SK-N-MC (cell line): ENCODE measurements around the gene GPC3.

Source experiments
- DNase-seq: peaks from one replicate; pipeline ENCODE4 v3.0.0-alpha.2; 2011; ENCODE audit warnings: low read depth, low spot score
- H3K27ac ChIP-seq: fragments of 200-600 bp; sonication (generic); 2 replicates; pipeline ENCODE4 v1.5.1; 2016; ENCODE audit warnings: mixed run types
- H3K36me3 ChIP-seq: fragments of 200-600 bp; sonication (generic); 2 replicates; pipeline ENCODE4 v1.6.1; 2017; ENCODE audit warnings: antibody characterized with exemption, low read length, mixed read lengths; ENCODE audit not compliant: insufficient read depth
- H3K4me3 ChIP-seq: fragments of 200-600 bp; sonication (generic); 2 replicates; pipeline ENCODE4 v1.5.1; 2016
- H3K9ac ChIP-seq: fragments of 200-600 bp; sonication (generic); 2 replicates; pipeline ENCODE4 v1.8.0; 2017; ENCODE audit warnings: mixed run types, mixed read lengths; ENCODE audit not compliant: insufficient read length
- H3K9me3 ChIP-seq: fragments of 200-600 bp; sonication (generic); 2 replicates; pipeline ENCODE4 v1.6.1; 2017; ENCODE audit warnings: low read depth, mild to moderate bottlenecking, antibody characterized with exemption, low read length, moderate library complexity, mixed read lengths
- EZH2 ChIP-seq: fragments of 200-600 bp; sonication (generic); IDR thresholded peaks from one replicate; pipeline ENCODE4 v1.6.1; 2017; ENCODE audit warnings: antibody characterized with exemption
- FOXP2 ChIP-seq: optimal IDR thresholded peaks from 2 replicates; pipeline ENCODE3; 2011; ENCODE audit warnings: mild to moderate bottlenecking, moderate library complexity; ENCODE audit not compliant: insufficient read depth; ENCODE audit errors: extremely low read length, control extremely low read depth
- POLR2AphosphoS5 ChIP-seq: IDR thresholded peaks from 2 replicates; pipeline ENCODE4 v1.6.1; 2012; ENCODE audit warnings: mild to moderate bottlenecking, low read depth, low read length, borderline replicate concordance

The GPC3 gene

DNA sequence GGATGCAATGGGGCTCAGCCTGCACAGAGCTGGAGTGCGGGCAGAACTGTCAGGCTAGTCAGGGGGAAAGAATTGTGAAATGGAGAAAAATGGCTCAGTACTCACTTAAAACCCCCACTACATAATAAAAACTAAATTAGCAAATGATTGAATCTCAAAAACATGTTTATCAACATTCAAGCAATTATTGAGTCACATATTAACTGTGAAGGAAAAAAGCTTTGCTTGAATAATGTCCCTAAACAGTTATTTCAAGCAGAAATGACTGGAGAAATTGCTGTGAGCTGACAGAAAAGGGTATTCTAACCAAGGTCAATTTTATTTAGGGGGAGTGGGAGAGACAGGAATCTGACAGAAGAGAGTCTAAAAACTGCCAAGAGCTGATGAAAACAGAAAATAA, 37.4 kb downstream of the GPC3 start:
- Histone ChIP-seq H3K9ac (no peak overlapping the region), H3K9me3 (no peaks in the 10 kb centered on the region), H3K4me3 (no peak overlapping the region), H3K36me3 (no peaks in the 10 kb centered on the region), H3K27ac (no peak overlapping the region)
- no peak for DNase-seq
- TF ChIP-seq EZH2 (no peak), POLR2AphosphoS5 (no peak), FOXP2 (no peak)

DNA sequence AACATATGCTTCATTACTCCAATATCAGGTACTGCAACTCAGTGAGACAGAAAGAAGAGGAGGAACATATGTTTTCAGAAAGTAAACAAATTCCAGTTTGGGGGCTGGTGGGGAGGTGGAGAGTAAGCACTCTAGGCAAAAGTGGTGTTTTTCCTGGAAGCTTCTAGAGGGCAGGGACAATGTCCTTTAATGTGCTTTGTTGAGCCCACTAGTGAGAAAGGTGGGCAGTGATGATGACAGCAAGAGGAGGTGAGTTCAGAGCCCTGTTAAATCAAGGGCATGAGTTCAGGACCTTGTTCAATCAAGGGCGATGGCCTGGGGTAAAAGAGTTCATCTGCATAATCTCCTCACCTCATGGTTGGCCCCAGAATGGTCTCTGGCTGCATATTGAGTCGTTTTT, 38.4 kb downstream of the GPC3 start:
- no peak for TF ChIP-seq EZH2
- no peak overlapping the region for H3K27ac ChIP-seq
- DNase-seq: no peak
- no peak overlapping the region for H3K4me3 ChIP-seq
- H3K9me3 ChIP-seq: no peaks in the 10 kb centered on the region
- no peak overlapping the region for H3K9ac ChIP-seq
- no peaks in the 10 kb centered on the region for H3K36me3 ChIP-seq

DNA sequence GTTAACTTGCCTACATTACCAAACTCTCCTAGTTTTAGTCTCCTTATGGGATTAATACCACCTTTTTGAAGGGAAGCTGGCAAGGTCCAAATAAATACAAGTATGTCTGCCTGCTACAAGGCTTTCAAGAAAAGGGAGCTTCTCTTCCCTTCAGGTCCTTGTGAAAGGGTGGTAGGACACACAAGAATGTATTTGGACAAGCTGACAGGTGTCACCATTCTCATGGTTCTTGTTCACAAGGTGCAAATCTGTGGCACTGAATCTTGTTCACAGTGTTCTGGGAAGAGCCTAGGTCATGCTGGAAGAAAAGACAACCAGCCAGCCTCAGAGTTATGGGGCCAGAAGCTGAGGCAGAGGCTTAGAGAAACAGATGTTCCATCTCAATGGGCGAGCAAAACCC, 41.9 kb downstream of the GPC3 start:
- no peak overlapping the region for H3K4me3 ChIP-seq

GRCh38 chrX:133939655-133940302, 45.6 kb downstream of the GPC3 start:
- no peak for DNase-seq
- Histone ChIP-seq H3K9me3 (no peaks in the 10 kb centered on the region), H3K4me3 (no peak overlapping the region), H3K36me3 (no peaks in the 10 kb centered on the region), H3K9ac (no peak overlapping the region), H3K27ac (no peak overlapping the region)
- TF ChIP-seq EZH2: no peak
- TF ChIP-seq FOXP2: no peak
- no peak for TF ChIP-seq POLR2AphosphoS5

More for the DNA sequence above, 41.9 kb downstream of the GPC3 start:
- DNase-seq: no peak
- Histone ChIP-seq H3K9ac (no peak overlapping the region), H3K27ac (no peak overlapping the region), H3K36me3 (no peaks in the 10 kb centered on the region), H3K9me3 (no peaks in the 10 kb centered on the region)
- no peak for TF ChIP-seq EZH2
- no peak for TF ChIP-seq FOXP2
- no peak for TF ChIP-seq POLR2AphosphoS5

GRCh38 chrX:133938530-133938929, 46.9 kb downstream of the GPC3 start:
- H3K9ac ChIP-seq: no peak overlapping the region
- no peak overlapping the region for H3K27ac ChIP-seq
- H3K9me3 ChIP-seq: no peaks in the 10 kb centered on the region
- no peak overlapping the region for H3K4me3 ChIP-seq
- no peak for DNase-seq
- no peak for TF ChIP-seq FOXP2
- TF ChIP-seq POLR2AphosphoS5: no peak
- TF ChIP-seq EZH2: no peak
- no peaks in the 10 kb centered on the region for H3K36me3 ChIP-seq

GRCh38 chrX:133937022-133937421, 48.4 kb downstream of the GPC3 start:
- TF ChIP-seq POLR2AphosphoS5 (no peak), EZH2 (no peak), FOXP2 (no peak)
- Histone ChIP-seq H3K36me3 (no peaks in the 10 kb centered on the region), H3K9ac (no peak overlapping the region), H3K9me3 (no peaks in the 10 kb centered on the region), H3K4me3 (no peak overlapping the region), H3K27ac (no peak overlapping the region)
- no peak for DNase-seq

GRCh38 chrX:133935076-133935475, 50.3 kb downstream of the GPC3 start:
- DNase-seq: no peak
- no peak overlapping the region for H3K9ac ChIP-seq
- no peak overlapping the region for H3K27ac ChIP-seq
- TF ChIP-seq EZH2 (no peak), POLR2AphosphoS5 (no peak), FOXP2 (no peak)
- no peaks in the 10 kb centered on the region for H3K9me3 ChIP-seq
- H3K36me3 ChIP-seq: no peaks in the 10 kb centered on the region
- H3K4me3 ChIP-seq: no peak overlapping the region

DNA sequence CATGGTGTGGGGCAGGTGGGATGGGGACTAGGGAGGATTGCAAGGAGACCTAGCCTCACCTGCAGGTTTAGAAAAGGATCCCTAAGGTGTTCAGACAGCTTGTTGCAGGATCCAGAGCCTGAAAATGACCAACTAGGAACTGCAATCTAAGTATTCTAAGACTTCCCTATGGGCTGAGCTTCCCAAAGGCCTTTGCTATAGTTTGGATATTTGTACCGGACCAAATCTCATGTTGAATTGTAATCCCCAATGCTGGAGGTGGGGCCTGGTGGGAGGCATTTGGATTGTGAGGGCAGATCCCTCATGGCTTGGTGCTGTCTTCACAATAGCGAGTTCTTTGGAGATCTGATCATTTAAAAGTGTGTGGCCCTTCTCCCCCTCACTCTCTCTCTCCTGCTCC, 52.1 kb downstream of the GPC3 start:
- H3K9ac ChIP-seq: no peak overlapping the region
- H3K9me3 ChIP-seq: no peaks in the 10 kb centered on the region
- no peak overlapping the region for H3K27ac ChIP-seq
- no peaks in the 10 kb centered on the region for H3K36me3 ChIP-seq
- no peak overlapping the region for H3K4me3 ChIP-seq
- no peak for DNase-seq
- no peak for TF ChIP-seq POLR2AphosphoS5
- TF ChIP-seq EZH2: no peak
- TF ChIP-seq FOXP2: no peak

- no peak for DNase-seq
- no peaks in the 10 kb centered on the region for H3K9me3 ChIP-seq
- H3K9ac ChIP-seq: no peak overlapping the region
- H3K36me3 ChIP-seq: no peaks in the 10 kb centered on the region
- no peak overlapping the region for H3K27ac ChIP-seq
- TF ChIP-seq FOXP2 (no peak), EZH2 (no peak), POLR2AphosphoS5 (no peak)
- no peak overlapping the region for H3K4me3 ChIP-seq
These were observed 55.4 kb downstream of the GPC3 start for GRCh38 chrX:133929836-133930464.
